Uterus (tissue), 4 donors: ENCODE results near the gene FBLN2. TPM values are rescaled to one million over a fixed set of nuclear protein-coding genes. Genes with fewer than 3 reads are reported as not detected.

ENCODE experiments used
- DNase-seq, 2 donors: peaks; one replicate each; pipeline ENCODE4 v3.0.0-alpha.2; 2019 to 2020
- H3K27ac ChIP-seq, 2 donors: fragments of 200-600 bp; sonication (generic); 1 replicate in 1 of 2; 2 replicates in 1 of 2; pipeline ENCODE4 v1.5.1; 2016 to 2018
- H3K27me3 ChIP-seq, 2 donors: fragments of 200-600 bp; sonication (generic); one replicate each; pipeline ENCODE4 v1.5.1; 2018 to 2019; ENCODE audit warnings: control low read depth in 1 of 2
- H3K36me3 ChIP-seq, 2 donors: fragments of 200-600 bp; sonication (generic); one replicate each; pipeline ENCODE4 v1.5.1; 2019; ENCODE audit warnings: control low read depth in 1 of 2
- H3K4me1 ChIP-seq, 2 donors: fragments of 200-600 bp; sonication (generic); one replicate each; pipeline ENCODE4 v1.5.1; 2018 to 2019; ENCODE audit warnings: control low read depth in 1 of 2
- H3K4me3 ChIP-seq, 2 donors: fragments of 200-600 bp; sonication (generic); 1 replicate in 1 of 2; 2 replicates in 1 of 2; pipeline ENCODE4 v1.5.1; 2018 to 2019; ENCODE audit warnings: mild to moderate bottlenecking in 1 of 2
- H3K9me3 ChIP-seq, 2 donors: fragments of 200-600 bp; sonication (generic); one replicate each; pipeline ENCODE4 v1.5.1; 2019; ENCODE audit warnings: control low read depth in 1 of 2
- CTCF ChIP-seq, 4 experiments: fragments of 200-600 bp in 2 of 4; fragments of 450-650 bp in 2 of 4; sonication (generic) in 2 of 4; IDR thresholded peaks; one replicate each; pipeline ENCODE4 v1.5.1; 2016 to 2019; ENCODE audit warnings: antibody characterized with exemption in 4 of 4, mild to moderate bottlenecking in 2 of 4, moderate library complexity in 1 of 4
- POLR2A ChIP-seq, 2 donors: fragments of 450-650 bp; IDR thresholded peaks; one replicate each; pipeline ENCODE4 v1.6.1; 2016; ENCODE audit warnings: antibody characterized with exemption in 2 of 2, mild to moderate bottlenecking in 1 of 2, moderate library complexity in 1 of 2
- intact Hi-C: fragments of 100-400 bp; cut with DNase I; formaldehyde crosslinking; loops from one replicate; pipeline ENCODE4 v1.15.1; 2023; ENCODE audit warnings: low total_unique reads
- total RNA-seq, 4 donors: library from RNA; depleted of rRNA in 3 of 4; stranded (reverse); fragments of >200 nt in 3 of 4; gene quantifications; one replicate each; pipeline versions ENCODE4 v1.1.0 to v1.2.4, GENCODE V29; 2014 to 2023
- donor health status: DM: yes; HTN: yes; CAD: no.

The FBLN2 gene
- total RNA-seq, 4 donors from 2014 or later, result 39.2 to 217 (median 48.6) TPM

GRCh38 chr3:13567684-13568514 is 19.0 kb downstream of the FBLN2 start:
- intact Hi-C loops, result no loop called here
- Histone ChIP-seq H3K36me3 (no peaks in the 10 kb centered on the region), H3K9me3 (no peaks in the 10 kb centered on the region), H3K27me3 (no peaks in the 10 kb centered on the region), H3K4me1 (no peaks in the 10 kb centered on the region), H3K27ac (no peak overlapping the region), H3K4me3 (no peak overlapping the region)
- DNase-seq, result no peak
- TF ChIP-seq POLR2A (IDR thresholded peaks at IDR 0.05), result no peak
- no peak for TF ChIP-seq CTCF (IDR thresholded peaks at IDR 0.05)

- no peak overlapping the region for H3K27ac ChIP-seq
- no peak for DNase-seq
- no peaks in the 10 kb centered on the region for H3K9me3 ChIP-seq
- TF ChIP-seq POLR2A (IDR thresholded peaks at IDR 0.05), result no peak
- TF ChIP-seq CTCF (IDR thresholded peaks at IDR 0.05), result no peak
- H3K27me3 ChIP-seq, result no peaks in the 10 kb centered on the region
- H3K36me3 ChIP-seq, result no peaks in the 10 kb centered on the region
- no peaks in the 10 kb centered on the region for H3K4me1 ChIP-seq
- no peak overlapping the region for H3K4me3 ChIP-seq
- intact Hi-C loops, result no loop called here
Measured at GRCh38 chr3:13568515-13569028, 19.6 kb downstream of the FBLN2 start.

DNA sequence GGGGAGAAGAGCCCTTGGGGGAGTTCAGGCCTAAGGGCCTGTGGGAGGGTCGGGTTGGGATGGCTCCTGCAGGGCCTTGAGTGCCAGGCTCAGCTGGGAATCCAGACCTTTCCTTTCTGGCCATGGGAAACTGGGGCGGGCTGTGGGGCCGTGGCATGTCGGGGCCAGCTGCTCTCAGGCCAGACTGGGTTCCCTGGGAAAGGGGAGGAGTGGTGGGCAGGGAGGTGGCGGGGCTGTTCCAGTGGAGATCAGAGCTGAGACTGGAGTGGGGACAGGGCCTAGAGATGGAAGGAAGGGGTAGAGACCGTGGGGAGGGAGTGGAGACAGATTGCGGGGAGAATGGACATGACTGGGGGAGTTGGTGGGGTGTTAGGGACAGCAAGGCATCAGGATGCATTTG is 20.3 kb downstream of the FBLN2 start:
- no peaks in the 10 kb centered on the region for H3K27me3 ChIP-seq
- intact Hi-C loops, result no loop called here
- no peak overlapping the region for H3K27ac ChIP-seq
- H3K36me3 ChIP-seq, result no peaks in the 10 kb centered on the region
- no peak for DNase-seq
- H3K4me1 ChIP-seq, result no peaks in the 10 kb centered on the region
- no peak overlapping the region for H3K4me3 ChIP-seq
- no peak for TF ChIP-seq POLR2A (IDR thresholded peaks at IDR 0.05)
- TF ChIP-seq CTCF (IDR thresholded peaks at IDR 0.05), result no peak
- no peaks in the 10 kb centered on the region for H3K9me3 ChIP-seq

DNA sequence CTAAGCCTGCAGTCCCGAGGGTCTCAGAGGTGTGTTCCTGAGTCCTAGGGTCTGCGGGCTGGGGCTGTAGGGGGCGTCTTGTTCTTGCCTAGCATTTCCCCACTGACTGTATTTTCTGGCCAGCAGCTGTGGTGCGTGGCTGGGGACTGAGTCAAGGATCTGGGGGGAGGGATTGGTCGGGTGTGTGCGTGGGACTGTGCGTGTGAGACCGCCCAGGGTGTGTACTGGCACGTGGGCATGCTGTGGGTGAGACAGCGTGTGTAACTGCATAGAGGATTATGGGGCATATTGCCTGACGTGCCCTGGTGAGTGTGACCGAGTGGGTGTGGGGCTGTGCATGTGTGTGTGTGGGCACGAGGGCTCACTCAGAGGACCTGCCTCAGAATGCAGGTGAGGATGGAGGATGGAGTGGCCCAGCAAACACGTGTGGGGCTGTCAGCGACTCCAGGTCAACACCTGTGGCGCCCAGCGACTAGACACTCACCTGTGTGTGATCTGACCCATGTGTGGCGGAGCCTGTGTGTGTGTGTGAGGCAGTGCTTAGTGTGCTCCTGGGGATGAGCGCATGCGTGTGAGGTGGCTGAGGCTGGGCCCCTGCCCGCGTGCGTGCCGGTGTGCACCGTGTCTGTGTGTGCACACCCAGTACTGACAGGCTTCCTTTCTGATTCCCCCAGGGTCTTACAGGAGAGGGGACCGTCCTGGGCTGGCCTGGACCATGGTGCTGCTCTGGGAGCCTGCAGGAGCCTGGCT is 20.9 kb downstream of the FBLN2 start:
- no peaks in the 10 kb centered on the region for H3K9me3 ChIP-seq
- no peaks in the 10 kb centered on the region for H3K4me1 ChIP-seq
- no peak for DNase-seq
- H3K36me3 ChIP-seq, result no peaks in the 10 kb centered on the region
- no peaks in the 10 kb centered on the region for H3K27me3 ChIP-seq
- H3K4me3 ChIP-seq, result no peak overlapping the region
- no peak overlapping the region for H3K27ac ChIP-seq
- intact Hi-C loops, result no loop called here
- no peak for TF ChIP-seq CTCF (IDR thresholded peaks at IDR 0.05)
- TF ChIP-seq POLR2A (IDR thresholded peaks at IDR 0.05), result no peak
